ENCODE measurements around the gene PRKCH. TPM values are rescaled to one million over a fixed set of nuclear protein-coding genes. Genes with fewer than 3 reads are reported as not detected.

Gene PRKCH
- total and polyA plus RNA-seq, 3 donors from 2014 or later: 15.0 to 26.8 (median 25.4) TPM

GRCh38 chr14:61547186-61548069, 226.0 kb downstream of the PRKCH start:
- 89 to 91% methylated on average over 14 of the region's 14 CpGs for WGBS, 2 donors
- no peak for DNase-seq

GRCh38 chr14:61549425-61549824, 228.0 kb downstream of the PRKCH start:
- Histone ChIP-seq H3K27me3 (no peaks in the 10 kb centered on the region), H3K4me1 (peaks cover 27% of the 10 kb centered on the region), H3K27ac (no peak overlapping the region), H3K36me3 (ENCODE audit: low read depth, missing control alignments) (no peaks in the 10 kb centered on the region), H3K9me3 (no peaks in the 10 kb centered on the region), H3K4me3 (no peak overlapping the region)
- no peak for DNase-seq
- no peak for TF ChIP-seq POLR2A (IDR thresholded peaks at IDR 0.05)
- TF ChIP-seq CTCF (IDR thresholded peaks at IDR 0.05): no peak
- WGBS, 2 donors: 68 to 88% methylated on average over 2 of the region's 2 CpGs
- intact Hi-C loops (cut with DNase I; ENCODE audit: low total_unique reads): no loop called here

More at GRCh38 chr14:61547186-61548069, 226.0 kb downstream of the PRKCH start:
- intact Hi-C loops (cut with DNase I; ENCODE audit: low total_unique reads): no loop called here
- Histone ChIP-seq H3K4me3 (no peak overlapping the region), H3K27me3 (no peaks in the 10 kb centered on the region), H3K9me3 (no peaks in the 10 kb centered on the region), H3K4me1 (peaks cover 27% of the 10 kb centered on the region), H3K36me3 (ENCODE audit: low read depth, missing control alignments) (no peaks in the 10 kb centered on the region), H3K27ac (no peak overlapping the region)
- TF ChIP-seq CTCF (IDR thresholded peaks at IDR 0.05) (no peak), POLR2A (IDR thresholded peaks at IDR 0.05) (no peak)

- H3K9me3 ChIP-seq: no peaks in the 10 kb centered on the region
- WGBS, 2 donors: 92 to 95% methylated on average over 3 of the region's 3 CpGs
- H3K27ac ChIP-seq: peak overlapping the region in 1 of 2 donors; percentile 71
- H3K27me3 ChIP-seq: no peaks in the 10 kb centered on the region
- intact Hi-C loops (cut with DNase I; ENCODE audit: low total_unique reads): no loop called here
- no peaks in the 10 kb centered on the region for H3K36me3 ChIP-seq (ENCODE audit: low read depth, missing control alignments)
- no peak overlapping the region for H3K4me3 ChIP-seq
- H3K4me1 ChIP-seq: peaks cover 25% of the 10 kb centered on the region
- TF ChIP-seq POLR2A (IDR thresholded peaks at IDR 0.05): no peak
- no peak for TF ChIP-seq CTCF (IDR thresholded peaks at IDR 0.05)
- no peak for DNase-seq
These were observed 230.0 kb downstream of the PRKCH start for GRCh38 chr14:61551384-61551783.

GRCh38 chr14:61552241-61552640, 230.9 kb downstream of the PRKCH start:
- WGBS, 2 donors: 61 to 65% methylated on average over 4 of the region's 4 CpGs
- no peak for TF ChIP-seq POLR2A (IDR thresholded peaks at IDR 0.05)
- TF ChIP-seq CTCF (IDR thresholded peaks at IDR 0.05): no peak
- intact Hi-C loops (cut with DNase I; ENCODE audit: low total_unique reads): no loop called here
- Histone ChIP-seq H3K4me3 (no peak overlapping the region), H3K36me3 (ENCODE audit: low read depth, missing control alignments) (no peaks in the 10 kb centered on the region), H3K27me3 (no peaks in the 10 kb centered on the region), H3K4me1 (peaks cover 25% of the 10 kb centered on the region), H3K27ac (peak overlapping the region; percentile 27 to 71), H3K9me3 (no peaks in the 10 kb centered on the region)
- no peak for DNase-seq
